GM12872 (cell line): ENCODE results near the gene EXOG.

Experiments used
- CTCF ChIP-seq: IDR thresholded peaks from 3 replicates; pipeline ENCODE4 v1.5.1; 2011; ENCODE audit warnings: low read depth, mild to moderate bottlenecking, low read length, moderate library complexity; ENCODE audit not compliant: insufficient read depth

Gene EXOG

GRCh38 chr3:38528457-38528856 is 32.3 kb downstream of the EXOG start:
- no peak for TF ChIP-seq CTCF

- no peak for TF ChIP-seq CTCF
Observed at GRCh38 chr3:38532529-38532928, 36.4 kb downstream of the EXOG start.

GRCh38 chr3:38533285-38533976 is 37.3 kb downstream of the EXOG start:
- TF ChIP-seq CTCF = no peak

GRCh38 chr3:38534180-38534579 is 38.0 kb downstream of the EXOG start:
- no peak for TF ChIP-seq CTCF

GRCh38 chr3:38534604-38535003 is 38.5 kb downstream of the EXOG start:
- no peak for TF ChIP-seq CTCF

- TF ChIP-seq CTCF = no peak
Observed at GRCh38 chr3:38536671-38537070, 40.5 kb downstream of the EXOG start.

- TF ChIP-seq CTCF = no peak
Observed at GRCh38 chr3:38538773-38539353, 42.7 kb downstream of the EXOG start.

- TF ChIP-seq CTCF = no peak
Observed at GRCh38 chr3:38541806-38542205, 45.7 kb downstream of the EXOG start.
